Measurements from ENCODE around the gene NKTR. TPM values are rescaled to one million over a fixed set of nuclear protein-coding genes. Genes with fewer than 3 reads are reported as not detected.
A peak's percentile ranks its signal among the peaks of the same experiment; 100 is the strongest.

Gene NKTR
- total and polyA plus RNA-seq, 9 of the 15 experiments (the other 6 are each of a cell fraction or from before 2014, with no cell fraction given): 19.7 to 123 (median 92.6) TPM

- TF ChIP-seq ATF3 (IDR thresholded peaks at IDR 0.05) (peak; percentile 70), ATF3 (CRISPR knock-in tag; conservative IDR thresholded peaks at IDR 0.05) (no peak), MTA3 (IDR thresholded peaks at IDR 0.05; ENCODE audit: borderline replicate concordance) (no peak), TSC22D4 (tag; IDR thresholded peaks at IDR 0.05) (no peak), GATA2 (CRISPR knock-in tag; IDR thresholded peaks at IDR 0.05) (no peak), PPARD (CRISPR knock-in tag; IDR thresholded peaks at IDR 0.05) (no peak), ZNF431 (CRISPR knock-in tag; IDR thresholded peaks at IDR 0.05) (no peak), FOXJ3 (CRISPR knock-in tag; IDR thresholded peaks at IDR 0.05) (no peak), DACH1 (IDR thresholded peaks at IDR 0.05; ENCODE audit: partially characterized antibody) (no peak), NELFE (IDR thresholded peaks at IDR 0.05; ENCODE audit: insufficient read depth, insufficient read length) (no peak), CREB3 (tag; conservative IDR thresholded peaks at IDR 0.05; ENCODE audit: low read depth) (no peak), BRF1 (IDR thresholded peaks at IDR 0.05; ENCODE audit: borderline replicate concordance, extremely low read depth, insufficient read length) (no peak), ETV1 (tag; conservative IDR thresholded peaks at IDR 0.05; ENCODE audit: low read depth) (no peak), VEZF1 (CRISPR knock-in tag; IDR thresholded peaks at IDR 0.05) (no peak)
- TF ChIP-seq, protein P1, sequence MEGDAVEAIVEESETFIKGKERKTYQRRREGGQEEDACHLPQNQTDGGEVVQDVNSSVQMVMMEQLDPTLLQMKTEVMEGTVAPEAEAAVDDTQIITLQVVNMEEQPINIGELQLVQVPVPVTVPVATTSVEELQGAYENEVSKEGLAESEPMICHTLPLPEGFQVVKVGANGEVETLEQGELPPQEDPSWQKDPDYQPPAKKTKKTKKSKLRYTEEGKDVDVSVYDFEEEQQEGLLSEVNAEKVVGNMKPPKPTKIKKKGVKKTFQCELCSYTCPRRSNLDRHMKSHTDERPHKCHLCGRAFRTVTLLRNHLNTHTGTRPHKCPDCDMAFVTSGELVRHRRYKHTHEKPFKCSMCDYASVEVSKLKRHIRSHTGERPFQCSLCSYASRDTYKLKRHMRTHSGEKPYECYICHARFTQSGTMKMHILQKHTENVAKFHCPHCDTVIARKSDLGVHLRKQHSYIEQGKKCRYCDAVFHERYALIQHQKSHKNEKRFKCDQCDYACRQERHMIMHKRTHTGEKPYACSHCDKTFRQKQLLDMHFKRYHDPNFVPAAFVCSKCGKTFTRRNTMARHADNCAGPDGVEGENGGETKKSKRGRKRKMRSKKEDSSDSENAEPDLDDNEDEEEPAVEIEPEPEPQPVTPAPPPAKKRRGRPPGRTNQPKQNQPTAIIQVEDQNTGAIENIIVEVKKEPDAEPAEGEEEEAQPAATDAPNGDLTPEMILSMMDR (IDR thresholded peaks at IDR 0.05 in 2 of 3, conservative IDR thresholded peaks at IDR 0.05 in 1 of 3; ENCODE audit: insufficient read depth in 2 of 3, low read depth in 1 of 3, low read length in 3 of 3): no peak; a peak in 1 of 6 replicates
Observed at GRCh38 chr3:42655980-42656679, 55.6 kb downstream of the NKTR start (continued).

Data from K562 (cell line).